Gastrocnemius medialis (tissue), 4 donors: ENCODE data around the gene ILDR1. TPM values are rescaled to one million over a fixed set of nuclear protein-coding genes. Genes with fewer than 3 reads are reported as not detected.

ENCODE experiments used
- ATAC-seq, 2 donors: fragments of 150-250 bp; one replicate each; pipeline ENCODE4 v1.9.1; 2016
- DNase-seq, 2 donors: peaks; one replicate each; pipeline ENCODE4 v3.0.0-alpha.2; 2019
- H3K27ac ChIP-seq, 4 donors: fragments of 200-600 bp; sonication (generic); 1 replicate in 1 of 4; 2 replicates in 3 of 4; pipeline ENCODE4 v1.5.1; 2016 to 2018; ENCODE audit warnings: mild to moderate bottlenecking in 2 of 4, moderate library complexity in 1 of 4
- H3K27me3 ChIP-seq, 3 donors: fragments of 200-600 bp; sonication (generic) in 2 of 3; 1 replicate in 1 of 3; 2 replicates in 2 of 3; pipeline versions ENCODE4 v1.5.1 to v1.6.0; 2016 to 2019; ENCODE audit warnings: mild to moderate bottlenecking in 1 of 3, moderate library complexity in 1 of 3
- H3K36me3 ChIP-seq, 2 donors: fragments of 200-600 bp; sonication (generic) in 1 of 2; one replicate each; pipeline ENCODE4 v1.5.1; 2017 to 2018
- H3K4me1 ChIP-seq, 2 donors: fragments of 200-600 bp; sonication (generic) in 1 of 2; one replicate each; pipeline ENCODE4 v1.5.1; 2016 to 2017; ENCODE audit warnings: mild to moderate bottlenecking in 2 of 2
- H3K4me3 ChIP-seq, 4 donors: fragments of 200-600 bp; sonication (generic) in 3 of 4; 1 replicate in 1 of 4; 2 replicates in 3 of 4; pipeline ENCODE4 v1.5.1; 2016 to 2019; ENCODE audit warnings: mild to moderate bottlenecking in 2 of 4
- H3K9me3 ChIP-seq, 3 donors: fragments of 200-600 bp; sonication (generic) in 2 of 3; 1 replicate in 1 of 3; 2 replicates in 2 of 3; pipeline ENCODE4 v1.5.1; 2016 to 2019
- POLR2A ChIP-seq, 2 donors: fragments of 450-650 bp; IDR thresholded peaks; one replicate each; pipeline ENCODE4 v1.6.1; 2017; ENCODE audit warnings: antibody characterized with exemption in 2 of 2, mild to moderate bottlenecking in 2 of 2, moderate library complexity in 2 of 2
- in situ Hi-C, 4 donors: fragments of 200-750 bp; cut with MboI; loops; one replicate each; pipeline versions ENCODE4 v1.15.0 to v1.8.0; 2017; ENCODE audit warnings: low sequenced_read_pairs in 4 of 4
- intact Hi-C: fragments of 100-400 bp; cut with DNase I; formaldehyde crosslinking; loops from one replicate; pipeline ENCODE4 v1.15.1; 2023; ENCODE audit warnings: low total_unique reads
- total RNA-seq, 4 donors: library from RNA; depleted of rRNA; stranded (reverse); fragments of >200 nt; gene quantifications; one replicate each; pipeline versions ENCODE4 v1.1.0 to v1.2.3, GENCODE V29; 2016
- TF ChIP-seq, protein P1 (sequence below), 5 experiments: fragments of 450-650 bp in 3 of 5; fragments of 200-600 bp in 2 of 5; sonication (generic) in 2 of 5; IDR thresholded peaks in 4 of 5; conservative IDR thresholded peaks in 1 of 5; 1 replicate in 4 of 5; 2 replicates in 1 of 5; pipeline ENCODE4 v1.5.1; 2016 to 2019; ENCODE audit warnings: antibody characterized with exemption in 5 of 5, mild to moderate bottlenecking in 3 of 5, moderate library complexity in 3 of 5

Gene ILDR1
- total RNA-seq, 4 donors from 2014 or later, result not detected

DNA sequence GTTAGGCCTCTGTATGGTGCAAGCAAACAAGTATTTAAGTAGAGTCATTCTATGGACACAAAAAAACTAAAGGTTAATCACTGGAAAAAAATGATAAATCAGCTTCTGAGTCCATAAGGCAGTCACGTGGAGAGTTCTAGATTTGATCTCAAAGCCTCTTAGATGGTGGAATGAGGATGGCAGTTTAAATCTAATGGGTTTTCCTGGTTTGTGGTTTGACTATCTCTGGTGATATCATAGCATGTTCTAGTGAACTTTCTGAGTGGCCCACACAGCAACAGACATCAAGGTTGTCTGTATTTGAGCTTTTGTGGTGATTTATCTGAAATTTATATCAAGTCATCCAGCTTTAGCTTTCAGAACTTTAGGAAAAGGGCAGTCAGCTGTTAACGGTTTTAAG lies 52.4 kb downstream of the ILDR1 start:
- no peak overlapping the region for H3K27ac ChIP-seq
- H3K4me1 ChIP-seq, result no peaks in the 10 kb centered on the region
- H3K27me3 ChIP-seq, result no peaks in the 10 kb centered on the region
- no peak for TF ChIP-seq POLR2A (IDR thresholded peaks at IDR 0.05)
- TF ChIP-seq, protein P1, sequence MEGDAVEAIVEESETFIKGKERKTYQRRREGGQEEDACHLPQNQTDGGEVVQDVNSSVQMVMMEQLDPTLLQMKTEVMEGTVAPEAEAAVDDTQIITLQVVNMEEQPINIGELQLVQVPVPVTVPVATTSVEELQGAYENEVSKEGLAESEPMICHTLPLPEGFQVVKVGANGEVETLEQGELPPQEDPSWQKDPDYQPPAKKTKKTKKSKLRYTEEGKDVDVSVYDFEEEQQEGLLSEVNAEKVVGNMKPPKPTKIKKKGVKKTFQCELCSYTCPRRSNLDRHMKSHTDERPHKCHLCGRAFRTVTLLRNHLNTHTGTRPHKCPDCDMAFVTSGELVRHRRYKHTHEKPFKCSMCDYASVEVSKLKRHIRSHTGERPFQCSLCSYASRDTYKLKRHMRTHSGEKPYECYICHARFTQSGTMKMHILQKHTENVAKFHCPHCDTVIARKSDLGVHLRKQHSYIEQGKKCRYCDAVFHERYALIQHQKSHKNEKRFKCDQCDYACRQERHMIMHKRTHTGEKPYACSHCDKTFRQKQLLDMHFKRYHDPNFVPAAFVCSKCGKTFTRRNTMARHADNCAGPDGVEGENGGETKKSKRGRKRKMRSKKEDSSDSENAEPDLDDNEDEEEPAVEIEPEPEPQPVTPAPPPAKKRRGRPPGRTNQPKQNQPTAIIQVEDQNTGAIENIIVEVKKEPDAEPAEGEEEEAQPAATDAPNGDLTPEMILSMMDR (IDR thresholded peaks at IDR 0.05 in 4 of 5, conservative IDR thresholded peaks at IDR 0.05 in 1 of 5), result no peak
- ATAC-seq, result no peak
- in situ Hi-C loops (no loop called here), intact Hi-C loops (no loop called here)
- H3K4me3 ChIP-seq, result no peak overlapping the region
- no peaks in the 10 kb centered on the region for H3K9me3 ChIP-seq
- DNase-seq, result no peak
- no peaks in the 10 kb centered on the region for H3K36me3 ChIP-seq

DNA sequence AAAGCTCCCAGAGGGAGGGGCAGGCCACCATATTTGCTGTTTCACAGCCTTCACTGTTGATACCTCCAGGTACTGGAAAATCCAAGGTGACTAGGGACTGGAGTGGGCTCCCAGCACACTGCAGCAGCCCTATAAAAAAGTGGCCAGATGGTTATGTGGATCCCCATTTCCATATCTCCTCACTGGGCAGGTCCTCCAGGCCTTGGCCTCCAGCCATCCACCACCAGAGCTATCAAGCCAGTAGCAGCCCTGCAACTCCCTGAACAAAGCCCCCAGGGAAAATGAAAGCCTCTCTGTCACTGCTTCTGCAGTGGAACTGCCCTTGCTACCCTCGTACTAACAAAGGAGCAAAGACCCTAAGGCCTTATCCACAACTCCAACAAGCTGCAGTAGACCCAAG lies 58.4 kb downstream of the ILDR1 start:
- Histone ChIP-seq H3K27ac (no peak overlapping the region), H3K9me3 (no peaks in the 10 kb centered on the region), H3K36me3 (no peaks in the 10 kb centered on the region), H3K4me1 (no peaks in the 10 kb centered on the region), H3K27me3 (no peaks in the 10 kb centered on the region), H3K4me3 (no peak overlapping the region)
- ATAC-seq, result no peak
- in situ Hi-C loops (no loop called here), intact Hi-C loops (no loop called here)
- DNase-seq, result no peak
- TF ChIP-seq POLR2A (IDR thresholded peaks at IDR 0.05), result no peak
- TF ChIP-seq, protein P1 (IDR thresholded peaks at IDR 0.05 in 4 of 5, conservative IDR thresholded peaks at IDR 0.05 in 1 of 5), result no peak

DNA sequence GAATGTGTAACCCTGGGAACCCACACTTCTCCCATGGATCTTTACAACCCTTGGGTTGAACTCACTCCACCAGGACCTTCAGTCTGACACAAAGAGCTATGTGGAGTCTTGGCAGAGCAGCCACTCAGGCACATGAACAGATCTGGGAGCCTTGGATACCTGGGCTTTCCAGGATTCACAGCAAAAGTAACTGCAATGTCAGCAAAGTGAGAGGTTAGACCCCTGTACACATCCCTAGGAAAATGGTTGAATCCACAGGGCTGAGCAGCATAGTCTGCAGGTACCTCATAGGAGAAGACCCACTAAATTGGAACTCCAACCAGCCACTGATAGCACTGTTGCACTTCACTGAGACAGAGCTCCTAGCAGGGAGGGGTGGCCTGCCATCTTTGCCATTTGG lies 59.6 kb downstream of the ILDR1 start:
- Histone ChIP-seq H3K4me1 (no peaks in the 10 kb centered on the region), H3K27ac (no peak overlapping the region), H3K9me3 (no peaks in the 10 kb centered on the region), H3K36me3 (no peaks in the 10 kb centered on the region), H3K4me3 (no peak overlapping the region), H3K27me3 (no peaks in the 10 kb centered on the region)
- ATAC-seq (no peak), DNase-seq (no peak)
- no peak for TF ChIP-seq POLR2A (IDR thresholded peaks at IDR 0.05)
- TF ChIP-seq, protein P1 (IDR thresholded peaks at IDR 0.05 in 4 of 5, conservative IDR thresholded peaks at IDR 0.05 in 1 of 5), result no peak
- intact Hi-C loops, result no loop called here
- in situ Hi-C loops, result no loop called here

DNA sequence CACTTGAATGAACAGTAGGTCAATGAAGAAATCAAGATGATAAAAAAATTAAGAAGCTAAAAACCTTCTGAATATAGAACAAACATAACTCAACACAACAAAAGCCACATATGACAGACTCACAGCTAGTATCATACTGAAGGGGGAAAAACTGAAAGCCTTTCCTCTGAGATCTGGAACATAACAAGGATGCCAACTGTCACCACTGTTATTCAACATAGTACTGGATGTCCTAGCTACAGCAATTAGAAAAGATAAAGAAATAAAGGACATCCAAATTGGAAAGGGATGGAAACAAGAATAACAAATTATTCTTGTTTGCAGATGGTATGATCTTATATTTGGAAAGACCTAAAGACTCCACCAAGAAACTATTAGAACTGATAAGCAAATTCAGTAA lies 60.8 kb downstream of the ILDR1 start:
- no peaks in the 10 kb centered on the region for H3K36me3 ChIP-seq
- no peaks in the 10 kb centered on the region for H3K9me3 ChIP-seq
- in situ Hi-C loops (no loop called here), intact Hi-C loops (no loop called here)
- no peaks in the 10 kb centered on the region for H3K27me3 ChIP-seq
- no peak overlapping the region for H3K4me3 ChIP-seq
- TF ChIP-seq POLR2A (IDR thresholded peaks at IDR 0.05), result no peak
- TF ChIP-seq, protein P1 (IDR thresholded peaks at IDR 0.05 in 4 of 5, conservative IDR thresholded peaks at IDR 0.05 in 1 of 5), result no peak
- no peak for ATAC-seq
- DNase-seq, result no peak
- H3K27ac ChIP-seq, result no peak overlapping the region
- no peaks in the 10 kb centered on the region for H3K4me1 ChIP-seq

DNA sequence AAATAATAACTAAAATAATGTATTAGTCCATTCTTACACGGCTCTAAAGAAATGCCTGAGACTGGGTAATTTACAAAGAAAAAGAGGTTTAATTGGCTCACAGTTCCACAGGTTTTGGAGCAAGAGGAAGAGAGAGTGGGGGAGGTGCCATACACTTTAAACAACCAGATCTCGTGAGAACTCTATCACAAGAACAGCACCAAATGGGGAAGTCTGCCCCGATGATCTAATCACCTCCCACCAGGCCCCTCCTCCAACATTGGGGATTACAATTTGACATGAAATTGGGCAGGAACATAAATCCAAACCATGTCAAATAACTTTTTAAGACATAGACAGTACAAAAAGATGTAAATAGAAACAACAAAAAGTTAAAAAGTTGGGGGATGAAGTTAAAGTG lies 63.2 kb downstream of the ILDR1 start:
- TF ChIP-seq POLR2A (IDR thresholded peaks at IDR 0.05), result no peak
- TF ChIP-seq, protein P1 (IDR thresholded peaks at IDR 0.05 in 4 of 5, conservative IDR thresholded peaks at IDR 0.05 in 1 of 5), result no peak
- Histone ChIP-seq H3K36me3 (no peaks in the 10 kb centered on the region), H3K27me3 (no peaks in the 10 kb centered on the region), H3K27ac (no peak overlapping the region), H3K4me1 (no peaks in the 10 kb centered on the region), H3K4me3 (no peak overlapping the region), H3K9me3 (no peaks in the 10 kb centered on the region)
- in situ Hi-C loops (no loop called here), intact Hi-C loops (no loop called here)
- ATAC-seq (no peak), DNase-seq (no peak)
